Astrocyte of the spinal cord (primary cell): ENCODE results near the gene LSM5.
"Not testable (repeated sequence)": the region's sequence is repeated elsewhere in the genome, so short reads cannot be mapped to it uniquely, and the experiment has no call there.

ENCODE experiments used
- DNase-seq: peaks from one replicate; pipeline ENCODE4 v3.0.0; 2011; ENCODE audit warnings: low read depth, low spot score
- H3K4me3 ChIP-seq: 2 replicates; pipeline ENCODE4 v1.5.1; 2011; ENCODE audit warnings: low read depth, mild to moderate bottlenecking, low read length, moderate library complexity
- CTCF ChIP-seq: IDR thresholded peaks from 2 replicates; pipeline ENCODE4 v1.5.1; 2012; ENCODE audit warnings: low read depth, mild to moderate bottlenecking, low read length, inconsistent platforms
- in situ Hi-C: cut with HindIII; loops from 2 replicates; pipeline ENCODE4 v1.10.0; 2017; ENCODE audit warnings: low sequenced_read_pairs

Gene LSM5

GRCh38 chr7:32472015-32472414 lies 18.2 kb downstream of the LSM5 start:
- DNase-seq: no peak
- no peak overlapping the region for H3K4me3 ChIP-seq
- in situ Hi-C loops: no loop called here
- no peak for TF ChIP-seq CTCF

- no peak for TF ChIP-seq CTCF
- H3K4me3 ChIP-seq: no peak overlapping the region
- no peak for DNase-seq
- in situ Hi-C loops: no loop called here
Measured at GRCh38 chr7:32470871-32471270, 19.3 kb downstream of the LSM5 start.

- in situ Hi-C loops, DNase-seq, H3K4me3 ChIP-seq: not testable (repeated sequence)
Measured at GRCh38 chr7:32470004-32470403, 20.2 kb downstream of the LSM5 start.

GRCh38 chr7:32464641-32465416 lies 25.4 kb downstream of the LSM5 start:
- DNase-seq, H3K4me3 ChIP-seq, in situ Hi-C loops: not testable (repeated sequence)

- no peak for TF ChIP-seq CTCF
- no peak overlapping the region for H3K4me3 ChIP-seq
- in situ Hi-C loops: no loop called here
Measured at GRCh38 chr7:32462977-32463376, 27.2 kb downstream of the LSM5 start.

GRCh38 chr7:32462451-32462850 lies 27.7 kb downstream of the LSM5 start:
- in situ Hi-C loops: no loop called here
- no peak overlapping the region for H3K4me3 ChIP-seq
- DNase-seq: no peak
- TF ChIP-seq CTCF: no peak

More at GRCh38 chr7:32462977-32463376, 27.2 kb downstream of the LSM5 start:
- DNase-seq: no peak

GRCh38 chr7:32461484-32461883 lies 28.7 kb downstream of the LSM5 start:
- DNase-seq: no peak
- TF ChIP-seq CTCF: no peak

More at GRCh38 chr7:32461484-32461883, 28.7 kb downstream of the LSM5 start:
- no peak overlapping the region for H3K4me3 ChIP-seq
- in situ Hi-C loops: no loop called here
